Measurements from ENCODE around the gene MCCC1.
"Not testable (repeated sequence)": the region's sequence is repeated elsewhere in the genome, so short reads cannot be mapped to it uniquely, and the experiment has no call there.

Gene MCCC1

DNA sequence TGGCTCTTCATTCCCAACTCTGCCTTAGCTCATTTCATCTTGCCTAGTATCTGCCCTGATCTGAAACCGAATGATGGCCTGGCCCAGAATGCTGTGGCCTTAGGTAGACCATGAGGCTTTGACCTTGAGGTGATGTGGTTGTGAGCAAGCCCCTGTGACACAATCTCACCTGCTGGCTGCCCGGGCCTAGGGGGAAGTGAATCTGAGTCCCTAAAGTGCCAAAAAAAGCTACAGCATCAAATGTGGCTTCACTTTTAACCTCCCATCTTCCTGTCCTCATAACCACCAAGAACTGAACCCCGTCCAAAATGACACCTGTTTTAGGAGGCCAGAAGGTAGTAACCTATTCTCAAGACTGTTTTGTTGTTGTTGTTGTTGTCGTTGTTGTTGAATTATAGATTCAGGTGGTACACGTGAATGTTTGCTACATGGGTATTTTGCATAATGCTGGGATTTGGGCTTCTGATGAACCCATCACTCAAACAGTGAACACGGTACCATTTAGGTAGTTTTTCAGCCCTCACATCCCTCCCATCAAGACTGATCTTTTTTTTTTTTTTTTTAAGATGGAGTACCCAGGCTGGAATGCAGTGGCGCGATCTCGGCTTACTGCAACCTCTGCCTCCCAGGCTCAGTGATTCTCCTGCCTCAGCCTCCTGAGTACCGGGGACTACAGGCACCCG, 54.6 kb downstream of the MCCC1 start:
- DNase-seq (ENCODE audit: low read depth) = no peak

DNA sequence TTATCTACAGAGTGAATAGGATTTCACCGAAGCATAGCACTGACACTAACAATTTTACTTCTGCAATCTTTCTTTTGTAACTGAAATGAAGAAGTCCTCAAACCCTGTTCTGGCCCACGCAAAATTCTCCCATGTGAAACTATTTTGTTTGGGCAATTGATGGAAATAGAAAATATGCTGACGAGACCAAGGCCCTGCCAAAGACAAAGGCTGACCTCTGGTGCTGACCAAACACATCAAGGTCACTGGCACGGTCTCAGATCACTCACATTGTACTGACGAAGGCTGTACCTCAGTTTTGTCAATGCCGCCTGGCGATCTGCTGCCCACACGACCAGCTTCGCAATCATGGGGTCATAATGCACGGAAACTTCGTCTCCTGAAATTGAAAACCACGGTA, 60.5 kb downstream of the MCCC1 start:
- DNase-seq (ENCODE audit: low read depth) = no peak

DNA sequence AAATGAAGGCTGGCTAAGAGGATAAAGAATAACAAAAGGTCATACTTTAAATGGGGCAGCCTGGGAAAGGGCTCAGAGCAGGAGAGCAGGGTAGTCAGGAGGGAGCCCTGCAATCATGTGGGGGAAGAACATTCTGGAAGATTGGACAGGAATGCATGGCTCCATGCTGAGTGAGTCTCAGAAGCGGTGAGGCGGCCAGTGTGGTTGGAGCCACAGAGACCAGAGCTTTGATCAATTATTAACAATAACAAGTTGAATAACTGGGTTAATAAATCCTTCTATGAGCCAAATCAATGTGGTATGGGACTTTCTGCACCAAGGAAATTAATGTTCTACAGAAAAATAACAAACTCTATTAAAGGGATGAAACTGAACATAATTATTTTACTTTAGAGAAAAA, 61.1 kb downstream of the MCCC1 start:
- DNase-seq (ENCODE audit: low read depth) = no peak

- DNase-seq (ENCODE audit: low read depth) = peak; percentile 30
Observed at GRCh38 chr3:183033746-183034145, 65.5 kb downstream of the MCCC1 start.

GRCh38 chr3:183032880-183033555, 66.3 kb downstream of the MCCC1 start:
- DNase-seq (ENCODE audit: low read depth) = no peak

DNA sequence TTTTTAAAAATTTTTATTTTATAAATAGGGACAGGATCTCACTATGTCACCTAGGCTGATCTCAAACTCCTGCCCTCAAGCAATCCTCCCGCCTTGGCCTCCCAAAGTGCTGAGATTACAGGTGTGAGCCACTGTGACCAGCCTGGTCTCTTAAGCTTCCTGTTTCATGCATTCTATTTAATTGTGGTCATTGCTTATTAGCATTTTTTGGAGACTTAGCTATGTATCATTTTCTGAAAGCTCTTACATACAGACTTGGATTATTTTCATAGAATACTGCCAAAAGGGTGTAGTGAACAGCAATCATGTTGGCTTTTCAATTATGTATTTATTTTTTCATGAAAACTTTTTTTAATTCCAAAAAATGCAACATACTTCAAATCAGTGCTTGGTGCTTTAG, 67.5 kb downstream of the MCCC1 start:
- peak; percentile 13 for DNase-seq (ENCODE audit: low read depth)

DNA sequence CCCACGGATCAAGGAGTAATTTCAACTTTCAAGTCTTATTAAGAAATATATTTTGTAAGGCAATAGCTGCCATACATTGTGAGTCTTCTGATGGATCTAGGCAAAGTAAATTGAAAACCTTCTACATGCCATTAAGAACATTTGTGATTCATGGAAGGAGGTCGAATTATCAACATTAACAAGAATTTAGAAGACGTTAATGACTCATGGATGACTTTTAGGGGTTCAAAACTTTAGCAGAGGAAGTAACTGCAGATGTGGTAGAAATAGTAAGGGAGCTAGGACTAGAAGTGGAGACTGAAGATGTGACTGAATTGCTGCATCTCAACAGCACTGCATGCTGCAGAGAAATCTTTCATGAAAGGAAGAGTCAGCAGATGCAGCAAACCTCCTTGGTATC, 70.9 kb downstream of the MCCC1 start:
- DNase-seq (ENCODE audit: low read depth) = no peak

DNA sequence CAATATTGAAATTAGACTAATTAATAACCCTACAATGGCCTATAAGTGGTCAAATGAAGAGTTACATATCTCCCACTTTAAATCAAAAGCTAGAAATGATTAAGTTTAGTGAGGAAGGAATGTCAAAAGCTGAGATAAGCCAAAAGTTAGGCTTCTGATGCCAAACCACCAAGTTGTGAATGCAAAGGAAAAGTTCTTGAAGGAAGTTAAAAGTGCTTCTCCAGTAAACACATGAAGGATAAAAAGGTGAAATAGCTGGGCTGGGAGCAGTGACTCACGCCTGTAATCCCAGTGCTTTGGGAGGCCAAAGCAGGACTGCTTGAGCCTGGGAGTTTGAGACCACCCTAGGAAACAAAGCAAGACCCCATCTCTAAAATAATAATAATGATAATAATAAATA, 72.0 kb downstream of the MCCC1 start:
- no peak for DNase-seq (ENCODE audit: low read depth)

GRCh38 chr3:183022936-183023516, 76.3 kb downstream of the MCCC1 start:
- no peak for DNase-seq (ENCODE audit: low read depth)

- DNase-seq (ENCODE audit: low read depth) = no peak
Observed at GRCh38 chr3:183018421-183019192, 80.7 kb downstream of the MCCC1 start.

GRCh38 chr3:183015185-183015584, 84.1 kb downstream of the MCCC1 start:
- no peak for DNase-seq (ENCODE audit: low read depth)

GRCh38 chr3:183013856-183014255, 85.4 kb downstream of the MCCC1 start:
- no peak for DNase-seq (ENCODE audit: low read depth)

- DNase-seq (ENCODE audit: low read depth) = no peak
Observed at GRCh38 chr3:183013074-183013473, 86.2 kb downstream of the MCCC1 start.

GRCh38 chr3:183008800-183009199, 90.5 kb downstream of the MCCC1 start:
- no peak for DNase-seq (ENCODE audit: low read depth)

DNA sequence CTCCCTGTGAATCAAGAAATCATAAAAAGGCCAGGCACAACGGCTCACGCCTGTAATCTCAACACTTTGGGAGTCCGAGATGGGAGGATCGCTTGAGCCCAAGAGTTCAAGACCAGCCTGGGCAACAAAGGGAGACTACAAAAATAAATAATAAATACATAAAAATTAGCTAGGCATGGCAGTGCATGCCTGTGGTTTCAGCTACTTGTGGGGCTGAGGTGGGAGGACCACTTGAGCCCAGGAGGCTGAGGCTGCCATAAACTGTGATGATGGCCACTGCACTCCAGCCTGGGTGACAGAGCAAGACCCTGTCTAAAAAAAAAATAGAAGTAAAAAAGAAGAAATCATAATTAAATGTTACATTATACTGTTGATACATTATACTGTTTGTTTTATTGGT, 91.0 kb downstream of the MCCC1 start:
- DNase-seq (ENCODE audit: low read depth) = no peak

- no peak for DNase-seq (ENCODE audit: low read depth)
Observed at GRCh38 chr3:183006396-183007002, 92.8 kb downstream of the MCCC1 start.

GRCh38 chr3:182999767-183000166, 99.5 kb downstream of the MCCC1 start:
- no peak for DNase-seq (ENCODE audit: low read depth)

GRCh38 chr3:182993486-182994201, 105.7 kb downstream of the MCCC1 start:
- DNase-seq (ENCODE audit: low read depth) = not testable (repeated sequence)

DNA sequence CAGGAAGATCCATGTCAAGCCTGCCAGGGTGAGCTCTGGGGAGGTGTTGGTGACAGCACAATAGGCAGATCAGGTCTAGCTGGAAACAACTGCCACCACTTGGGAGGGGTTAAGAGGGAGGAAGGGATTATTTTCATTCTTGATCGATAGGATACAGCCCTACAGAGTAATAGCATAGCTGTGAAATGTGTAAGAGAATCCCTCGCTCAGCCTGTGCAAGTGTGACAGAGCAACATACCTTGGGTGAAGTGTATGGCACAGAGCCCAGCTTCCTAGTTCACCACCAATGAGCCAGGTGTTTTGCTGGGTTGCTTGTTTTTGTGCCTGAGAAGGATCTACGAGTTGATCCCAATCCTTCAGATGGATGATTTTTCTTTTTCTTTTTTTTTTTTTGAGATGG, 109.7 kb downstream of the MCCC1 start:
- DNase-seq (ENCODE audit: low read depth) = no peak

GRCh38 chr3:182986021-182986420, 113.3 kb downstream of the MCCC1 start:
- no peak for DNase-seq (ENCODE audit: low read depth)

GRCh38 chr3:182983876-182984275, 115.4 kb downstream of the MCCC1 start:
- DNase-seq (ENCODE audit: low read depth) = no peak

GRCh38 chr3:182981038-182981380, 118.3 kb downstream of the MCCC1 start:
- no peak for DNase-seq (ENCODE audit: low read depth)

Measured in GM04503 (cell line).